ENCODE measurements around the gene MKRN2OS. TPM values are rescaled to one million over a fixed set of nuclear protein-coding genes. Genes with fewer than 3 reads are reported as not detected.

Gene MKRN2OS
- polyA plus RNA-seq, 2 of the 4 experiments (the other 2 are of a cell fraction), result not detected

- Histone ChIP-seq H3K4me2 (no peak overlapping the region), H3K4me1 (peaks cover 4% of the 10 kb centered on the region; the same call in 1 of the 3 replicates), H3K9me3 (no peaks in the 10 kb centered on the region), H3K4me3 (no peak overlapping the region), H3K27ac (no peak overlapping the region)
- WGBS (ENCODE audit: missing lambda C conversion rate), result 79% methylated on average over 2 of the region's 2 CpGs
- CTCF ChIA-PET, result interaction anchor here (0.6 to 1.8 kb wide), 7 partner anchors 9 to 444 kb away, joined by 3 to 5 read pairs (median 3); no protein-coding TSS in a partner anchor
- FAIRE-seq, result no peak
- no peak for DNase-seq (ENCODE audit: low read depth in 1 of 2, low spot score in 1 of 2)
- TF ChIP-seq CTCF (IDR thresholded peaks at IDR 0.05) (0 out of 3 replicates have a peak, but pooled peaks have one; percentile 5), CHD4 (IDR thresholded peaks at IDR 0.05; ENCODE audit: borderline replicate concordance) (no peak)
- POLR2A ChIA-PET, result no interaction called here
- ATAC-seq, result no peak
Observed at GRCh38 chr3:12578742-12579141, 33.4 kb upstream of the MKRN2OS start.

- no peak overlapping the region for H3K4me2 ChIP-seq
- 87% methylated on average over 5 of the region's 5 CpGs for WGBS (ENCODE audit: missing lambda C conversion rate)
- TF ChIP-seq HDAC2 (IDR thresholded peaks at IDR 0.05), result no peak
- no peak for TF ChIP-seq BHLHE40 (IDR thresholded peaks at IDR 0.05; ENCODE audit: low read depth, low read length)
- TF ChIP-seq E2F6 (IDR thresholded peaks at IDR 0.05; ENCODE audit: borderline replicate concordance, low read depth), result no peak
- no peak for TF ChIP-seq EP300 (IDR thresholded peaks at IDR 0.05)
- TF ChIP-seq MAFK (IDR thresholded peaks at IDR 0.05; ENCODE audit: partially characterized antibody), result no peak
- TF ChIP-seq ZNF302 (CRISPR knock-in tag; IDR thresholded peaks at IDR 0.05), result no peak
- no peak for TF ChIP-seq NR3C1 (IDR thresholded peaks at IDR 0.05)
- no peak for TF ChIP-seq EHF (CRISPR knock-in tag; IDR thresholded peaks at IDR 0.05)
- no peak for ATAC-seq
- CTCF ChIA-PET, result interaction anchor here (0.7 to 2.0 kb wide), 3 partner anchors 15 to 443 kb away, joined by 3 to 5 read pairs (median 5); no protein-coding TSS in a partner anchor
- no peaks in the 10 kb centered on the region for H3K9me3 ChIP-seq
- H3K4me3 ChIP-seq, result no peak overlapping the region
- FAIRE-seq, result no peak
- POLR2A ChIA-PET, result no interaction called here
- H3K4me1 ChIP-seq, result peaks cover 4% of the 10 kb centered on the region; the same call in 1 of the 3 replicates
- DNase-seq (ENCODE audit: low read depth in 1 of 2, low spot score in 1 of 2), result no peak
- H3K27ac ChIP-seq, result no peak overlapping the region
Observed at GRCh38 chr3:12577379-12577778, 32.1 kb upstream of the MKRN2OS start.

GRCh38 chr3:12574661-12575060 lies 29.4 kb upstream of the MKRN2OS start:
- DNase-seq (ENCODE audit: low read depth in 1 of 2, low spot score in 1 of 2) (no peak), ATAC-seq (no peak), FAIRE-seq (no peak)
- H3K9me3 ChIP-seq, result no peaks in the 10 kb centered on the region
- ChIA-PET CTCF (interaction anchor here (0.9 to 2.0 kb wide), 3 partner anchors 10 to 24 kb away, joined by 3 to 8 read pairs (median 3); no protein-coding TSS in a partner anchor), POLR2A (no interaction called here)
- no peak overlapping the region for H3K4me3 ChIP-seq
- no peak overlapping the region for H3K4me2 ChIP-seq
- WGBS (ENCODE audit: missing lambda C conversion rate), result 88% methylated on average over 7 of the region's 7 CpGs
- H3K27ac ChIP-seq, result no peak overlapping the region
- TF ChIP-seq EHF (CRISPR knock-in tag; IDR thresholded peaks at IDR 0.05) (no peak), FOSL2 (IDR thresholded peaks at IDR 0.05) (no peak), FOSL2 (CRISPR knock-in tag; IDR thresholded peaks at IDR 0.05) (no peak), E2F6 (IDR thresholded peaks at IDR 0.05; ENCODE audit: borderline replicate concordance, low read depth) (no peak), RARB (CRISPR knock-in tag; IDR thresholded peaks at IDR 0.05) (no peak), POLR2AphosphoS2 (conservative IDR thresholded peaks at IDR 0.05; ENCODE audit: low read length) (no peak), ZFP36 (IDR thresholded peaks at IDR 0.05; ENCODE audit: borderline replicate concordance, partially characterized antibody) (no peak), SMC3 (IDR thresholded peaks at IDR 0.05) (no peak), FOSB (CRISPR knock-in tag; IDR thresholded peaks at IDR 0.05) (no peak), CTCF (IDR thresholded peaks at IDR 0.05) (no peak)
- peaks cover 1% of the 10 kb centered on the region; the same call in 1 of the 3 replicates for H3K4me1 ChIP-seq

All from A549 (cell line).